ENCODE measurements around the gene ABCB6. TPM values are rescaled to one million over a fixed set of nuclear protein-coding genes. Genes with fewer than 3 reads are reported as not detected.

ABCB6 gene
- total RNA-seq, 1 donor from 2014 or later, result 18.2 TPM

GRCh38 chr2:219210196-219210885, 8.4 kb downstream of the ABCB6 start:
- TF ChIP-seq, protein P1, sequence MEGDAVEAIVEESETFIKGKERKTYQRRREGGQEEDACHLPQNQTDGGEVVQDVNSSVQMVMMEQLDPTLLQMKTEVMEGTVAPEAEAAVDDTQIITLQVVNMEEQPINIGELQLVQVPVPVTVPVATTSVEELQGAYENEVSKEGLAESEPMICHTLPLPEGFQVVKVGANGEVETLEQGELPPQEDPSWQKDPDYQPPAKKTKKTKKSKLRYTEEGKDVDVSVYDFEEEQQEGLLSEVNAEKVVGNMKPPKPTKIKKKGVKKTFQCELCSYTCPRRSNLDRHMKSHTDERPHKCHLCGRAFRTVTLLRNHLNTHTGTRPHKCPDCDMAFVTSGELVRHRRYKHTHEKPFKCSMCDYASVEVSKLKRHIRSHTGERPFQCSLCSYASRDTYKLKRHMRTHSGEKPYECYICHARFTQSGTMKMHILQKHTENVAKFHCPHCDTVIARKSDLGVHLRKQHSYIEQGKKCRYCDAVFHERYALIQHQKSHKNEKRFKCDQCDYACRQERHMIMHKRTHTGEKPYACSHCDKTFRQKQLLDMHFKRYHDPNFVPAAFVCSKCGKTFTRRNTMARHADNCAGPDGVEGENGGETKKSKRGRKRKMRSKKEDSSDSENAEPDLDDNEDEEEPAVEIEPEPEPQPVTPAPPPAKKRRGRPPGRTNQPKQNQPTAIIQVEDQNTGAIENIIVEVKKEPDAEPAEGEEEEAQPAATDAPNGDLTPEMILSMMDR (IDR thresholded peaks at IDR 0.05), result no peak
- peaks cover 18% of the 10 kb centered on the region for H3K4me1 ChIP-seq
- H3K36me3 ChIP-seq, result peaks cover 50% of the 10 kb centered on the region
- DNase-seq (no peak), ATAC-seq (no peak)
- H3K27me3 ChIP-seq, result no peaks in the 10 kb centered on the region
- H3K27ac ChIP-seq, result no peak overlapping the region
- H3K9me3 ChIP-seq, result no peaks in the 10 kb centered on the region
- intact Hi-C loops (cut with DNase I), result no loop called here
- no peak overlapping the region for H3K4me3 ChIP-seq

GRCh38 chr2:219209236-219210195, 9.2 kb downstream of the ABCB6 start:
- H3K27ac ChIP-seq, result no peak overlapping the region
- intact Hi-C loops (cut with DNase I), result no loop called here

GRCh38 chr2:219207884-219208740, 10.6 kb downstream of the ABCB6 start:
- Histone ChIP-seq H3K27ac (peak overlapping the region; percentile 90), H3K36me3 (peaks cover 34% of the 10 kb centered on the region), H3K4me1 (peaks cover 18% of the 10 kb centered on the region), H3K4me3 (peak overlapping the region; percentile 73), H3K9me3 (no peaks in the 10 kb centered on the region), H3K27me3 (no peaks in the 10 kb centered on the region)
- TF ChIP-seq, protein P1 (IDR thresholded peaks at IDR 0.05), result no peak
- ATAC-seq (no peak), DNase-seq (no peak)
- intact Hi-C loops (cut with DNase I), result no loop called here

More at GRCh38 chr2:219209236-219210195, 9.2 kb downstream of the ABCB6 start:
- no peak for ATAC-seq
- H3K9me3 ChIP-seq, result no peaks in the 10 kb centered on the region
- DNase-seq, result no peak
- no peaks in the 10 kb centered on the region for H3K27me3 ChIP-seq
- H3K4me3 ChIP-seq, result no peak overlapping the region
- H3K4me1 ChIP-seq, result peaks cover 18% of the 10 kb centered on the region
- TF ChIP-seq, protein P1 (IDR thresholded peaks at IDR 0.05), result no peak
- H3K36me3 ChIP-seq, result peaks cover 45% of the 10 kb centered on the region

GRCh38 chr2:219207134-219207883, 11.4 kb downstream of the ABCB6 start:
- intact Hi-C loops (cut with DNase I), result no loop called here
- Histone ChIP-seq H3K4me3 (peak overlapping the region; percentile 73), H3K27ac (peak overlapping the region; percentile 90), H3K9me3 (no peaks in the 10 kb centered on the region), H3K36me3 (peaks cover 26% of the 10 kb centered on the region), H3K27me3 (no peaks in the 10 kb centered on the region), H3K4me1 (peaks cover 18% of the 10 kb centered on the region)
- no peak for DNase-seq
- TF ChIP-seq, protein P1 (IDR thresholded peaks at IDR 0.05), result no peak
- ATAC-seq, result no peak

All from upper lobe of right lung (tissue), 1 donor.